ENCODE data around the gene SEC14L6.

SEC14L6 gene

GRCh38 chr22:30491381-30491780, 55.2 kb downstream of the SEC14L6 start:
- no peak for DNase-seq

- DNase-seq: no peak
Observed at GRCh38 chr22:30490399-30490798, 56.1 kb downstream of the SEC14L6 start.

DNA sequence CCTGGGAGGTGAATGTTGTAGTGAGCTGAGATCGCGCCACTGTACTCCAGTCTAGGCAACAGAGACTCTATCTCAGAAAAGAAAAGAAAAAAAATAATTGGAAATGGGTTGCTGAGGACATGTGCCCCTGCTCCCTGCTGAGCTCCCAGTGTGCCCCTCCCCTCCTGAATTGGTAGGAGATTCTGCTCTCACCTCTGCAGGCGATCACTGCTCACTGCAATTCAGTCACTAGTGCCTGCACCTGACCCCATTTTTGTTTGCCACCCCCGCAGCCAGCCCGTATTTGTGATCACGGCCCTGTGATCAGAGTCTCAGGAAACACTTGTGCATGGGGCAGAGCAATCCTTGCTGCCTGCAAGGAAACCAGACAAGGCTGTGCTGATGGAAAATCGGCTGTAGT, 58.4 kb downstream of the SEC14L6 start:
- DNase-seq: no peak

- no peak for DNase-seq
Observed at GRCh38 chr22:30486661-30487115, 59.9 kb downstream of the SEC14L6 start.

- no peak for DNase-seq
Observed at GRCh38 chr22:30486118-30486517, 60.4 kb downstream of the SEC14L6 start.

DNA sequence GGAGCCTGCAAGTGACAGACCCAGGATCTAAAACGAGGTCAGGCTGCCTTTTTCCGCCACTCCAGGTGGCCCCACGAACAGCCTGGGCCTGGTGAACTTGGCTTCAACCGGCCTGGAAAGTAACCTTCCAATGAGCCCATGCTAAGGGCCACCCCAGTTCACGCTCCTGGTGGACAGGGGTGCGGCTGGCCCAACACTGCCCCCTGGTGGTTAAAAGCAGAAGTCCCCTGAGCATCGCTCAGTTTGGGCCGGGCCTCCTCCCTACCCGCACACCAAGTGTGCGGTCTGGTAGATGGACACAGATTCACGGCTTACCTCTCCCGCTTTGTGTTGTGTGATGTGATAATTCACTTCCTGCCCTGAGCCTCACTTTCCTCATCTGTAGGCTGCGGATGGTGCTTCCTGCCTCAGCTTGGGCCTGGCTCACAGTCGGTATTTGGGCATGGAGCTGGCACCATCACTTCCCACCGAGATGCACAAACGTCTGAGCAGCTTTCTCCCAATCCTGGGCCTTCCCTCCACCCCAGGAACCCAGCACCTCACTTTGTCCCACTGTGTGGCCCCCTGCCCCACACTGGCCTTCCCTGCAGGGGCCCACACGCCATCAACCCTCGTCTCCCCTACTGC, 61.1 kb downstream of the SEC14L6 start:
- DNase-seq: peak; percentile 64

DNA sequence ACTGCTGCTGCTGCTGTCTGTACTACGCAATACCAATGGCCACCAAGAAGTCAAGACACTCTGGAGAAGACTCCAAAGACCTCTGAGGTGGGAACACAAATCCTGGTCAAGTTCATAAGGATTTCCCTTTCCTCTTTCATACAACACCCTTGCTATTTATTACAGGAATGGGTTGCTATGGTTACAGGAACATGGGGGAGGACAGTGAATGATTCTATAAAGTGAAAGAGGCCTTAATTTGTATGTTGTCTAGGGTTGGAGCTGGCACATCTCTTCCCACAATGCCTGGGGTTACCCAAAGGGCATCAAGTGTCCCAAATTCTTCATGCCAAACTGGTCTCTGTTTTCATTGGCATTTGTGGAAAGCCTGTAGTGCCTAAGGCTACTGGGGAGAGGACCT, 63.4 kb downstream of the SEC14L6 start:
- no peak for DNase-seq

- DNase-seq: no peak
Observed at GRCh38 chr22:30481711-30482110, 64.8 kb downstream of the SEC14L6 start.

DNA sequence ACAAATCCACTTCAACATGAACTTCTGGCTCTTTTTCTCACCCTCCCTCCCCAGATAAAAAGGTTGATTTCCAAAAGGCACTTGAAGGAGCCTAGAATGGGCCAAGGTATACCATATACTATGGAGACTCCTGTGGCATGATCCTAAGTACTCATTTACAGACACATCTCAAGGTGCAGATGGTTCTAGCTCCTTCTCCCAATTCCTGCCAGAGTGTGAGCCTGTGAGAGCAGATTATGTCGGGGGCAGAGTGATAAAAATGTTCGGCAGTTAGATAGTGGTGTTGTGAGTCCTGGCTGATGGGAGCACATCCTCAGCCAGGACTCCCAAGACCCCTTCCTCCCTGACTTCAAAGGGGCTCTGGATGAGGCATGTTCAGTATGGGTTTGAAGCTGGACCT, 66.6 kb downstream of the SEC14L6 start:
- no peak for DNase-seq

- no peak for DNase-seq
Observed at GRCh38 chr22:30474683-30475424, 71.7 kb downstream of the SEC14L6 start.

GRCh38 chr22:30474121-30474520, 72.4 kb downstream of the SEC14L6 start:
- DNase-seq: no peak

GRCh38 chr22:30472994-30473720, 73.4 kb downstream of the SEC14L6 start:
- DNase-seq: no peak

All from CD4-positive, alpha-beta T cell treated with Interleukin-15 for 1 hour (primary cell).